Left renal cortex interstitium (tissue), 4 donors: ENCODE data around the gene ZSWIM6. TPM values are rescaled to one million over a fixed set of nuclear protein-coding genes. Genes with fewer than 3 reads are reported as not detected.

ENCODE experiments used
- DNase-seq, 4 donors: peaks; one replicate each; pipeline ENCODE4 v3.0.0-alpha.2; 2013; ENCODE audit warnings: low read depth in 4 of 4, low spot score in 2 of 4, missing footprints in 1 of 4
- polyA plus RNA-seq, 4 donors: library from polyadenylated mRNA; unstranded; fragments of 120-200 nt; gene quantifications; one replicate each; pipeline ENCODE4 v1.2.1, GENCODE V29; 2013; ENCODE audit not compliant: insufficient read length in 4 of 4

Gene ZSWIM6
- polyA plus RNA-seq, 4 donors, result 22.3 to 35.4 (median 26.9) TPM

- DNase-seq, result no peak
These were observed 191.9 kb downstream of the ZSWIM6 start for GRCh38 chr5:61523997-61524396.

GRCh38 chr5:61525512-61526206 is 193.6 kb downstream of the ZSWIM6 start:
- DNase-seq, result peak in 1 of 4 donors; percentile 25

GRCh38 chr5:61526207-61526519 is 194.1 kb downstream of the ZSWIM6 start:
- no peak for DNase-seq

- no peak for DNase-seq
These were observed 200.9 kb downstream of the ZSWIM6 start for GRCh38 chr5:61532983-61533382.

GRCh38 chr5:61534481-61535267 is 202.6 kb downstream of the ZSWIM6 start:
- no peak for DNase-seq

GRCh38 chr5:61535828-61536227 is 203.8 kb downstream of the ZSWIM6 start:
- no peak for DNase-seq

- DNase-seq, result no peak
These were observed 204.9 kb downstream of the ZSWIM6 start for GRCh38 chr5:61536922-61537321.

- DNase-seq, result no peak
These were observed 206.9 kb downstream of the ZSWIM6 start for GRCh38 chr5:61538722-61539501.

GRCh38 chr5:61549530-61549929 is 217.5 kb downstream of the ZSWIM6 start:
- DNase-seq, result no peak

- no peak for DNase-seq
These were observed 219.7 kb downstream of the ZSWIM6 start for GRCh38 chr5:61551637-61552313.

- no peak for DNase-seq
These were observed 227.1 kb downstream of the ZSWIM6 start for GRCh38 chr5:61559146-61559545.

- DNase-seq, result no peak
These were observed 227.7 kb downstream of the ZSWIM6 start for GRCh38 chr5:61559722-61560121.

GRCh38 chr5:61563401-61563800 is 231.3 kb downstream of the ZSWIM6 start:
- DNase-seq, result no peak

GRCh38 chr5:61567337-61567736 is 235.3 kb downstream of the ZSWIM6 start:
- DNase-seq, result no peak

- DNase-seq, result no peak
These were observed 237.3 kb downstream of the ZSWIM6 start for GRCh38 chr5:61569353-61569752.

GRCh38 chr5:61570767-61571166 is 238.7 kb downstream of the ZSWIM6 start:
- no peak for DNase-seq

GRCh38 chr5:61572959-61573358 is 240.9 kb downstream of the ZSWIM6 start:
- no peak for DNase-seq

- no peak for DNase-seq
These were observed 243.0 kb downstream of the ZSWIM6 start for GRCh38 chr5:61575103-61575502.

GRCh38 chr5:61575581-61575980 is 243.5 kb downstream of the ZSWIM6 start:
- no peak for DNase-seq

- no peak for DNase-seq
These were observed 244.5 kb downstream of the ZSWIM6 start for GRCh38 chr5:61576556-61576955.
